Nephron (organoid): ENCODE results near the gene HEPACAM.

Experiments used
- H3K27ac Mint-ChIP-seq, 3 experiments: 2 replicates each; pipeline ENCODE4 v1.8.0; 2020; ENCODE audit warnings: mixed read lengths in 3 of 3, mild to moderate bottlenecking in 2 of 3, moderate library complexity in 1 of 3
- H3K27me3 Mint-ChIP-seq: 2 replicates; pipeline ENCODE4 v1.8.0; 2021; ENCODE audit warnings: low read depth, mild to moderate bottlenecking, moderate library complexity, mixed read lengths
- H3K36me3 Mint-ChIP-seq: 2 replicates; pipeline ENCODE4 v1.8.0; 2020; ENCODE audit warnings: low read depth, mixed read lengths
- H3K4me1 Mint-ChIP-seq: 2 replicates; pipeline ENCODE4 v1.8.0; 2020; ENCODE audit warnings: mixed read lengths
- H3K4me3 Mint-ChIP-seq, 3 experiments: 2 replicates each; pipeline ENCODE4 v1.8.0; 2020; ENCODE audit warnings: mild to moderate bottlenecking in 3 of 3, mixed read lengths in 3 of 3, moderate library complexity in 2 of 3
- H3K9me3 Mint-ChIP-seq: 2 replicates; pipeline ENCODE4 v1.8.0; 2020; ENCODE audit warnings: mixed read lengths
- CTCF ChIP-seq, 3 experiments: fragments of 200-600 bp; sonication (generic); IDR thresholded peaks; one replicate each; pipeline ENCODE4 v1.5.0; 2021; ENCODE audit warnings: antibody characterized with exemption in 3 of 3; ENCODE audit not compliant: unreplicated experiment in 3 of 3

Gene HEPACAM

GRCh38 chr11:124891373-124891861 is 44.4 kb downstream of the HEPACAM start:
- Mint-ChIP-seq H3K4me1 (peaks cover 65% of the 10 kb centered on the region), H3K9me3 (no peaks in the 10 kb centered on the region), H3K4me3 (no peak overlapping the region), H3K27ac (peak overlapping the region in 2 of 3 experiments; percentile 22 to 66), H3K36me3 (no peaks in the 10 kb centered on the region), H3K27me3 (peaks cover 10% of the 10 kb centered on the region)
- TF ChIP-seq CTCF (IDR thresholded peaks at IDR 0.05; ENCODE audit: unreplicated experiment in 3 of 3) = no peak

GRCh38 chr11:124890683-124891372 is 45.0 kb downstream of the HEPACAM start:
- TF ChIP-seq CTCF (IDR thresholded peaks at IDR 0.05; ENCODE audit: unreplicated experiment in 3 of 3) = no peak
- H3K4me1 Mint-ChIP-seq = peaks cover 65% of the 10 kb centered on the region
- peaks cover 10% of the 10 kb centered on the region for H3K27me3 Mint-ChIP-seq
- H3K36me3 Mint-ChIP-seq = no peaks in the 10 kb centered on the region
- peak overlapping the region in 2 of 3 experiments; percentile 19 to 68 for H3K27ac Mint-ChIP-seq
- no peaks in the 10 kb centered on the region for H3K9me3 Mint-ChIP-seq
- H3K4me3 Mint-ChIP-seq = peak overlapping the region in 1 of 3 experiments; percentile 23

GRCh38 chr11:124890151-124890550 is 45.7 kb downstream of the HEPACAM start:
- Mint-ChIP-seq H3K9me3 (no peaks in the 10 kb centered on the region), H3K27me3 (peaks cover 10% of the 10 kb centered on the region), H3K36me3 (no peaks in the 10 kb centered on the region), H3K4me3 (no peak overlapping the region), H3K4me1 (peaks cover 65% of the 10 kb centered on the region), H3K27ac (peak overlapping the region in 1 of 3 experiments; percentile 70)
- TF ChIP-seq CTCF (IDR thresholded peaks at IDR 0.05; ENCODE audit: unreplicated experiment in 3 of 3) = no peak

GRCh38 chr11:124889191-124890091 is 46.4 kb downstream of the HEPACAM start:
- peak overlapping the region in 1 of 3 experiments; percentile 11 for H3K4me3 Mint-ChIP-seq

GRCh38 chr11:124887667-124888013 is 48.2 kb downstream of the HEPACAM start:
- peaks cover 61% of the 10 kb centered on the region for H3K4me1 Mint-ChIP-seq
- H3K36me3 Mint-ChIP-seq = no peaks in the 10 kb centered on the region
- no peak for TF ChIP-seq CTCF (IDR thresholded peaks at IDR 0.05; ENCODE audit: unreplicated experiment in 3 of 3)
- H3K4me3 Mint-ChIP-seq = no peak overlapping the region
- peaks cover 7% of the 10 kb centered on the region for H3K27me3 Mint-ChIP-seq
- no peaks in the 10 kb centered on the region for H3K9me3 Mint-ChIP-seq
- H3K27ac Mint-ChIP-seq = peak overlapping the region in 2 of 3 experiments; percentile 71 to 75

More at GRCh38 chr11:124889191-124890091, 46.4 kb downstream of the HEPACAM start:
- H3K27ac Mint-ChIP-seq = peak overlapping the region in 2 of 3 experiments; percentile 29 to 70
- H3K4me1 Mint-ChIP-seq = peaks cover 59% of the 10 kb centered on the region
- TF ChIP-seq CTCF (IDR thresholded peaks at IDR 0.05; ENCODE audit: unreplicated experiment in 3 of 3) = no peak
- no peaks in the 10 kb centered on the region for H3K36me3 Mint-ChIP-seq
- no peaks in the 10 kb centered on the region for H3K9me3 Mint-ChIP-seq
- H3K27me3 Mint-ChIP-seq = peaks cover 10% of the 10 kb centered on the region
